Femur (tissue), 1 donor: ENCODE data around the gene MMUT.
"Not testable (repeated sequence)": the region's sequence is repeated elsewhere in the genome, so short reads cannot be mapped to it uniquely, and the experiment has no call there.

ENCODE experiments used
- DNase-seq: peaks from one replicate; pipeline ENCODE4 v3.0.0-alpha.2; 2017

Gene MMUT

DNA sequence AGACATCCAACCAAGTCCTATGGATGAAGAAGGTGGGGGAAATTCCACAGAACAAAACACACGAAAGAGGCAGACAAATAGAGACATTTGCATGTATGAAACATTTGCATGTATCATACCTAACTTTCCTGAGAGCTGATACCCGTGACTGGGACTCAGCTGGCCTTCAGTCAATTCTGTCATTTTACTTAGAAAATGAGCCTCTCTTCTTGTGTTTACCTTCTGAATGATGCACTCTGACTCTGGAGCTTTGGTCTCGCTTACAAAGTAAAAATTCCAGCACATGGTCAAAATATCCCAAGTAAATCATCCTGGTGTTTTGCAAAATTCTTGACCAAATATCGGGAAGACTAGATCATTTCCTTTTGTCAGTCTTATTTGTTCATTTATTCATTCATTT is 46.9 kb downstream of the MMUT start:
- no peak for DNase-seq

- DNase-seq: no peak
Observed at GRCh38 chr6:49415358-49415757, 47.7 kb downstream of the MMUT start.

DNA sequence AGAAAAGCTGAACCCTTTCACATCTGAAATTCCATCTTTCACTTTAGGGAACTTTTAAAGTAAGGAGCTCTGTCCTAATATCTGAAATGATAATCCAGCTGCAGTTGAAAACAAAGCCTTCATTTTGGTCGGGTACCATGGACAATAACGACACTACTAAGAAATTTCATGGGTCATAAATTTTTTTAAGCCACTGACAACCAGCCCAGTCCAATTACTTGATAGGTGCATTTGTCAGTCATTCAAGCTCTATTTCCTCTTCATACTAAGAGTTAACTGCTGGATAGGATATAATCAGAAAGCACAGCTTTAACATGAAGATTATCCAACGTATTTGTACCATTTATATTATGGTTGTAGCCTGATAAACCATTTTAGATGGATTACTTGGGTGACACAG is 52.5 kb downstream of the MMUT start:
- no peak for DNase-seq

DNA sequence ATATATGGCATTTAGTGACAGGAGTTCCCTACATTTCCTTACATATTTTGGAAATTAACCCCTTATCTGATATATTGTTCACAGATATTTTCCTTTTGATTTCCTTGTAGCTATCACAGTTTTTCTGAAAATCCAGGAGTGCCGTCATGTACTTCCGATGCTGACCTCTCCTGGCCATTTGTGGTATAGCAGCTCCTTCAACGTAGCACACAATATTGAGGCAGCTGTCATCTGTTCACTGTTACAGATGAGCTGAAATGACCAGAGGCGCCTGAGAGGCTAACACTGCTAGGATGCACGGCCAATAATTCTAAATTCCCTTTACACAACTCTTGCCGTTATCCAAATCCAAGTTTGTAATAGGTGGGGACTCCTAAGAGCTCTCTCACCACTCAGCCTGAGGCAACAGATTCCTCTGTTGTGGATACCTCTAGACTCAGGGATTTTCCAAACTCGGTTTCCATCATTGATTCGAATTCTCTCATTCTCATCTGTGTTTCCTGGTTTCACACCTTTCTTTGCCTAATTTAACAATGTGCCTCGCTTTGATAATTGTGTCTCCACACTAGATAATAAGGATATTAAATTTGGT is 53.0 kb downstream of the MMUT start:
- DNase-seq: peak; percentile 74

GRCh38 chr6:49406250-49406970 is 56.6 kb downstream of the MMUT start:
- DNase-seq: no peak

- no peak for DNase-seq
Observed at GRCh38 chr6:49401063-49401462, 62.0 kb downstream of the MMUT start.

DNA sequence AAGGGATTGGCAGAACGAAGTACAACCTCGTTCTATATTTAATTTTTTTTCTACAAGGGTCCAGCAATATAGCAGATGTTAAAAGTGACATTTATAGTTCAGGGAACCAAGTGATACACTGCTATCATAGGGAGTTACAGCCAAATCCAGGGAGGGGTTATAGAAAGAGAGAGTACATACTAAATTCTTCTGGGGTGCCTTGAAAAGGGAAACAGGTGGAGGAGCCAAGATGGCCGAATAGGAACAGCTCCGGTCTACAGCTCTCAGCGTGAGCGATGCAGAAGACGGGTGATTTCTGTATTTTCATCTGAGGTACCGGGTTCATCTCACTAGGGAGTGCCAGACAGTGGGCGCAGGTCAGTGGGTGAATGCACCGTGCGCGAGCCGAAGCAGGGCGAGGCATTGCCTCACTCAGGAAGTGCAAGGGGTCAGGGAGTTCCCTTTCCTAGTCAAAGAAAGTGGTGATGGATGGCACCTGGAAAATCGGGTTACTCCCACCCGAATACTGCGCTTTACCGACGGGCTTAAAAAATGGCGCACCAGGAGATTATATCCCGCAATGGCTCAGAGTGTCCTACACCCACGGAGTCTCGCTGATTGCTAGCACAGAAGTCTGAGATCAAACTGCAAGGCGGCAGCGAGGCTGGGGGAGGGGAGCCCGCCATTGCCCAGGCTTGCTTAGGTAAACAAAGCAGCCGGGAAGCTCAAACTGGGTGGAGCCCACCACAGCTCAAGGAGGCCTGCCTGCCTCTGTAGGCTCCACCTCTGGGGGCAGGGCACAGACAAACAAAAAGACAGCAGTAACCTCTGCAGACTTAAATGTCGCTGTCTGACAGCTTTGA is 76.2 kb downstream of the MMUT start:
- DNase-seq: not testable (repeated sequence)

GRCh38 chr6:49384904-49385303 is 78.1 kb downstream of the MMUT start:
- no peak for DNase-seq
